Mesenchymal stem cell (in vitro differentiated cells and primary cell): ENCODE measurements around the gene LAMB4.

ENCODE experiments used
- DNase-seq: peaks from one replicate; pipeline ENCODE4 v3.0.0-alpha.2; 2013
- H2AFZ ChIP-seq: one replicate; pipeline ENCODE4 v1.6.1; 2013; ENCODE audit warnings: low read depth, mild to moderate bottlenecking, control low read depth, inconsistent platforms, low read length, moderate library complexity
- H2AK5ac ChIP-seq: 2 replicates; pipeline ENCODE4 v1.6.1; 2013; ENCODE audit warnings: low read length, moderate library complexity, mild to moderate bottlenecking, inconsistent platforms; ENCODE audit not compliant: severe bottlenecking
- H2BK120ac ChIP-seq: one replicate; pipeline ENCODE4 v1.6.1; 2013; ENCODE audit warnings: low read depth, mild to moderate bottlenecking, inconsistent platforms, low read length, moderate library complexity
- H2BK12ac ChIP-seq, 2 experiments: one replicate each; pipeline ENCODE4 v1.6.1; 2013; ENCODE audit warnings: inconsistent platforms in 2 of 2, low read length in 2 of 2, mild to moderate bottlenecking in 2 of 2, moderate library complexity in 2 of 2, control low read depth in 1 of 2
- H2BK15ac ChIP-seq: one replicate; pipeline ENCODE4 v1.6.1; 2013; ENCODE audit warnings: mild to moderate bottlenecking, low read depth, inconsistent platforms; ENCODE audit not compliant: poor library complexity, severe bottlenecking
- H2BK5ac ChIP-seq: 2 replicates; pipeline ENCODE4 v1.6.1; 2013; ENCODE audit warnings: low read depth, mild to moderate bottlenecking, low read length, control low read depth, inconsistent platforms; ENCODE audit not compliant: poor library complexity, severe bottlenecking
- H3K14ac ChIP-seq, 2 experiments: one replicate each; pipeline ENCODE4 v1.6.1; 2013; ENCODE audit warnings: inconsistent platforms in 2 of 2, low read length in 2 of 2, control low read depth in 1 of 2, mild to moderate bottlenecking in 1 of 2, moderate library complexity in 1 of 2
- H3K18ac ChIP-seq, 2 experiments: one replicate each; pipeline ENCODE4 v1.6.1; 2013; ENCODE audit warnings: inconsistent platforms in 2 of 2, low read length in 2 of 2, control low read depth in 1 of 2, low read depth in 1 of 2, mild to moderate bottlenecking in 1 of 2
- H3K23ac ChIP-seq, 2 experiments: one replicate each; pipeline ENCODE4 v1.6.1; 2013; ENCODE audit warnings: inconsistent platforms in 2 of 2, low read length in 2 of 2, mild to moderate bottlenecking in 2 of 2, moderate library complexity in 2 of 2, control low read depth in 1 of 2
- H3K27ac ChIP-seq: 2 replicates; pipeline ENCODE4 v1.5.1; 2013; ENCODE audit warnings: mild to moderate bottlenecking, moderate library complexity, low read length, control low read depth, inconsistent platforms; ENCODE audit not compliant: poor library complexity, severe bottlenecking
- H3K27me3 ChIP-seq, 2 experiments: 2 replicates each; pipeline versions ENCODE4 v1.6.1 to v1.7.0; 2013; ENCODE audit warnings: low read length in 2 of 2, mild to moderate bottlenecking in 2 of 2, moderate library complexity in 2 of 2, control low read depth in 1 of 2, inconsistent platforms in 1 of 2; ENCODE audit not compliant: control insufficient read depth in 1 of 2, insufficient read depth in 1 of 2
- H3K36me3 ChIP-seq, 2 experiments: 2 replicates each; pipeline versions ENCODE4 v1.6.1 to v1.7.0; 2013; ENCODE audit warnings: low read length in 2 of 2, control low read depth in 1 of 2, inconsistent platforms in 1 of 2, low read depth in 1 of 2, mild to moderate bottlenecking in 1 of 2; ENCODE audit not compliant: insufficient read depth in 2 of 2, control insufficient read depth in 1 of 2
- H3K4ac ChIP-seq, 2 experiments: one replicate each; pipeline ENCODE4 v1.6.1; 2013; ENCODE audit warnings: inconsistent platforms in 2 of 2, low read length in 2 of 2, mild to moderate bottlenecking in 2 of 2, moderate library complexity in 2 of 2, control low read depth in 1 of 2, low read depth in 1 of 2
- H3K4me1 ChIP-seq: 2 replicates; pipeline ENCODE4 v1.6.1; 2013; ENCODE audit warnings: low read depth, low read length, control low read depth; ENCODE audit not compliant: control insufficient read depth, insufficient read depth
- H3K4me2 ChIP-seq: 2 replicates; pipeline ENCODE4 v1.6.1; 2013; ENCODE audit warnings: low read length, mild to moderate bottlenecking, inconsistent platforms; ENCODE audit not compliant: poor library complexity, severe bottlenecking
- H3K4me3 ChIP-seq, 2 experiments: 2 replicates each; pipeline versions ENCODE4 v1.5.1 to v1.7.0; 2013; ENCODE audit warnings: low read length in 2 of 2, mild to moderate bottlenecking in 2 of 2, control low read depth in 1 of 2, low read depth in 1 of 2; ENCODE audit not compliant: insufficient read depth in 1 of 2
- H3K79me1 ChIP-seq: replicated peaks from 2 replicates; pipeline ENCODE4 v1.6.1; 2013; ENCODE audit warnings: mild to moderate bottlenecking, control low read depth, low read length, inconsistent platforms; ENCODE audit not compliant: poor library complexity, severe bottlenecking
- H3K9ac ChIP-seq: 2 replicates; pipeline ENCODE4 v1.7.0; 2013; ENCODE audit warnings: mild to moderate bottlenecking, low read length, moderate library complexity
- H3K9me3 ChIP-seq: 2 replicates; pipeline ENCODE4 v1.7.0; 2013; ENCODE audit warnings: mild to moderate bottlenecking, low read length; ENCODE audit not compliant: control insufficient read depth
- H4K8ac ChIP-seq: one replicate; pipeline ENCODE4 v1.6.1; 2013; ENCODE audit warnings: inconsistent platforms, mild to moderate bottlenecking, low read length, moderate library complexity
- H4K91ac ChIP-seq: one replicate; pipeline ENCODE4 v1.6.1; 2013; ENCODE audit warnings: mild to moderate bottlenecking, low read length, inconsistent platforms
- WGBS: methylation state at CpG from one replicate; pipeline ENCODE4 v1.1.7; 2013; ENCODE audit warnings: mixed read lengths; 5-methylcytosine and 5-hydroxymethylcytosine counted together

Gene LAMB4

DNA sequence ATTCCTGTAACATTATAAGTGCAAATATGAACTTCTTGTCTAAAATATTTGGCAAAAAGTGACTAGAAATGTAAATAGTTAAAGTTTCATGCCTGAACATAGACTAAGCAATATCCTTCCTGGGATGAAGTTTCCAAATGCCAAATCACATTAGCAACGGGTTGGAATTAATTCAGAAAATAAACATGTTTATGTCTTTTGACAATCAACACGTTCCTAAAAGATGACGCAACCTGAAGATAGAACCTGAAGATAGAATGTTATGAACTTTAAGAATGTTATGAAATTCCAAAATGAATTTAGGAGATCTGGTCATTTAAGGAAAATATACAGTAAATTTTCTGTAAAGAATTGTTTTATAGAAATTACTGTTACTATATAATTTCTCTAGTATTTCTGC, 9.2 kb downstream of the LAMB4 start:
- Histone ChIP-seq H2AFZ (no peak overlapping the region), H2BK120ac (no peak overlapping the region), H3K27me3 (no peaks in the 10 kb centered on the region), H3K4me1 (no peaks in the 10 kb centered on the region), H4K8ac (no peak overlapping the region), H3K18ac (no peak overlapping the region), H3K14ac (no peak overlapping the region), H2BK5ac (no peak overlapping the region), H2BK12ac (no peak overlapping the region), H2BK15ac (no peak overlapping the region), H3K79me1 (no peaks in the 10 kb centered on the region), H2AK5ac (no peak overlapping the region), H3K23ac (no peak overlapping the region), H3K4me3 (no peak overlapping the region), H3K9me3 (no peaks in the 10 kb centered on the region), H3K27ac (no peak overlapping the region), H3K4ac (no peak overlapping the region), H3K9ac (no peak overlapping the region), H3K36me3 (no peaks in the 10 kb centered on the region), H3K4me2 (no peak overlapping the region), H4K91ac (no peak overlapping the region)
- no peak for DNase-seq
- WGBS, result 94% methylated on average over 2 of the region's 3 CpGs

DNA sequence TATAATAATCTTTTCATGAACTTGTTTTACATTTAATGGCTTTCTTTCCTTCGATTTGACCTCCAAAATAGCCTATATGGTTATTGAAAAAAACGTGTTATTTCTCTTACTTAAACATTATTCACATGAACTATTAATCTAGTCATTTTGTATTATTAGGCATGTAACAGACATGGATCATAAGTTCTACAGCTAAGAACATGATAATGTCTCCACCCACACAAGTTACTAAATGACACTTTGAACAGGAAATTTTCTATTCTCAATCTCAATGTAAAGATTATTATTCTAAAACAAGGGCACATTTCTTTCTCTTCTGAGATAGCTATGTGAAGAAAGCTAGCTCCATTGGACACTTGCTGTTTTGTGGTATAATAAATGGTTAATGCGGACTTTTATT, 10.0 kb downstream of the LAMB4 start:
- H3K27me3 ChIP-seq, result no peaks in the 10 kb centered on the region
- no peaks in the 10 kb centered on the region for H3K9me3 ChIP-seq
- no peak for DNase-seq
- H3K4me3 ChIP-seq, result no peak overlapping the region
- H2BK15ac ChIP-seq, result no peak overlapping the region
- no peak overlapping the region for H3K4me2 ChIP-seq
- H3K9ac ChIP-seq, result no peak overlapping the region
- no peaks in the 10 kb centered on the region for H3K4me1 ChIP-seq
- no peaks in the 10 kb centered on the region for H3K79me1 ChIP-seq
- no peak overlapping the region for H2AK5ac ChIP-seq
- no peak overlapping the region for H2BK5ac ChIP-seq
- no peak overlapping the region for H4K8ac ChIP-seq
- no CpG with 5 or more reads among the region's 3 CpGs for WGBS
- no peak overlapping the region for H3K23ac ChIP-seq
- no peak overlapping the region for H2AFZ ChIP-seq
- H3K18ac ChIP-seq, result no peak overlapping the region
- H4K91ac ChIP-seq, result no peak overlapping the region
- H3K27ac ChIP-seq, result no peak overlapping the region
- no peak overlapping the region for H3K4ac ChIP-seq
- no peaks in the 10 kb centered on the region for H3K36me3 ChIP-seq
- H2BK12ac ChIP-seq, result no peak overlapping the region
- no peak overlapping the region for H2BK120ac ChIP-seq
- no peak overlapping the region for H3K14ac ChIP-seq

- H3K4me2 ChIP-seq, result no peak overlapping the region
- whole genome bisulfite sequencing, result 100% methylated on average over 1 of the region's 2 CpGs
- H2BK5ac ChIP-seq, result no peak overlapping the region
- no peak overlapping the region for H2BK15ac ChIP-seq
- no peak overlapping the region for H2AK5ac ChIP-seq
- H3K27ac ChIP-seq, result no peak overlapping the region
- no peaks in the 10 kb centered on the region for H3K79me1 ChIP-seq
- H3K18ac ChIP-seq, result no peak overlapping the region
- no peak overlapping the region for H2AFZ ChIP-seq
- H3K23ac ChIP-seq, result no peak overlapping the region
- no peak overlapping the region for H3K9ac ChIP-seq
- H3K27me3 ChIP-seq, result no peaks in the 10 kb centered on the region
- H3K9me3 ChIP-seq, result no peaks in the 10 kb centered on the region
- H3K36me3 ChIP-seq, result no peaks in the 10 kb centered on the region
- DNase-seq, result no peak
- H4K8ac ChIP-seq, result no peak overlapping the region
- H3K4me1 ChIP-seq, result no peaks in the 10 kb centered on the region
- no peak overlapping the region for H2BK12ac ChIP-seq
- no peak overlapping the region for H3K4me3 ChIP-seq
- no peak overlapping the region for H3K14ac ChIP-seq
- H2BK120ac ChIP-seq, result no peak overlapping the region
- no peak overlapping the region for H4K91ac ChIP-seq
- no peak overlapping the region for H3K4ac ChIP-seq
Observed at GRCh38 chr7:108118959-108119358, 11.2 kb downstream of the LAMB4 start.

DNA sequence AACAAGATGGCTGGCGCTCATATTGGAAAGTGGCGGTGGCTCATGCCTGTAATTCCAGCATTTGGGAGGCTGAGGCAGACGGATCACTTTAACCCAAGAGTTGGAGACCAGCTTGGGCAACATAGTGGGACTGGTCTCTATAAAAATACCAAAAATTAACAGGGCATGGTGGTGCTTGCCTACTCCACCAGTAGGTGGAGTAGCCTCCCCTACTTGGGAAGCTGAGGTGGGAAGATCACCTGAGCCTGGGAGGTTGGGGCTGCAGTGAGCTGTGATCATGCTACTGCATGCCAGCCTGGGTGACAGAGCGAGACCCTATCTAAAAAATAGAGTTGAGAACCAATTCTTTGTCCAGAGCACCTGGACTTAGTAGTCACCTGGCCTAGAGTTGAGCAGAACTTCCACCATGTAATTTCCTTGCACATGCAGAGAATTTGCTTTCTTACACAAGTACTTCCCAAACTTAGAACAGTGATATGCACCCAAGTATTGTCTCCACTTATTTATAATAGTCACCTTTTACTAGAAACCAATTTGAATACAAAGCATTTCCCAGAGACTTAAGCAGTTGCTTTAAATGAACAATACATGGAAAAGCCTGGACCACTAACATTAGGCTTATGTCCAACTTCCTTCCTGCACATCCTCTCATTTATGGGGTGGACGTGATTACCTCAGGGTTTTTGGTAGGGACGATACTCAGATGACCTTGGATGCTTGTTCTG, 15.9 kb downstream of the LAMB4 start:
- no peak overlapping the region for H2AK5ac ChIP-seq
- H3K9me3 ChIP-seq, result no peaks in the 10 kb centered on the region
- no peak overlapping the region for H3K4me3 ChIP-seq
- no peak for DNase-seq
- no peak overlapping the region for H3K14ac ChIP-seq
- H3K23ac ChIP-seq, result no peak overlapping the region
- H2BK15ac ChIP-seq, result no peak overlapping the region
- H3K4me1 ChIP-seq, result no peaks in the 10 kb centered on the region
- no peaks in the 10 kb centered on the region for H3K36me3 ChIP-seq
- H2BK120ac ChIP-seq, result no peak overlapping the region
- 53% methylated on average over 4 of the region's 6 CpGs for WGBS
- no peaks in the 10 kb centered on the region for H3K27me3 ChIP-seq
- no peak overlapping the region for H3K18ac ChIP-seq
- H4K8ac ChIP-seq, result no peak overlapping the region
- no peak overlapping the region for H3K9ac ChIP-seq
- H2BK5ac ChIP-seq, result no peak overlapping the region
- H4K91ac ChIP-seq, result no peak overlapping the region
- H3K79me1 ChIP-seq, result no peaks in the 10 kb centered on the region
- H2AFZ ChIP-seq, result no peak overlapping the region
- H3K4me2 ChIP-seq, result no peak overlapping the region
- no peak overlapping the region for H2BK12ac ChIP-seq
- no peak overlapping the region for H3K4ac ChIP-seq
- H3K27ac ChIP-seq, result no peak overlapping the region
